Activated CD4-positive, alpha-beta memory T cell treated with anti-CD3 and anti-CD28 coated beads for 36 hours (primary cell): ENCODE data around the gene SPAG6. TPM values are rescaled to one million over a fixed set of nuclear protein-coding genes. Genes with fewer than 3 reads are reported as not detected.
"Not testable (repeated sequence)": the region's sequence is repeated elsewhere in the genome, so short reads cannot be mapped to it uniquely, and the experiment has no call there.

Source experiments
- CTCF ChIA-PET: fragments of 350-600 bp; sonication (Branson Sonifier 250); formaldehyde crosslinking; loops from one replicate; lab custom pipeline; 2021; ENCODE audit warnings: antibody characterized with exemption, inconsistent platforms; lab: Charles Lee
- POLR2A ChIA-PET: fragments of 350-600 bp; sonication (Branson Sonifier 250); formaldehyde crosslinking; loops from one replicate; lab custom pipeline; 2021; ENCODE audit warnings: antibody characterized with exemption; lab: Charles Lee
- DNase-seq: peaks from one replicate; pipeline ENCODE4 v3.0.0-alpha.2; 2020
- H3K27ac Mint-ChIP-seq: one replicate; pipeline ENCODE4 v1.8.0; 2021; ENCODE audit warnings: mixed read lengths
- H3K27me3 Mint-ChIP-seq: one replicate; pipeline ENCODE4 v1.8.0; 2021; ENCODE audit warnings: mixed read lengths
- H3K36me3 Mint-ChIP-seq: one replicate; pipeline ENCODE4 v1.8.0; 2021; ENCODE audit warnings: mixed read lengths
- H3K4me1 Mint-ChIP-seq: one replicate; pipeline ENCODE4 v1.8.0; 2021; ENCODE audit warnings: low read depth, mixed read lengths
- H3K4me3 Mint-ChIP-seq: one replicate; pipeline ENCODE4 v1.8.0; 2021; ENCODE audit warnings: mild to moderate bottlenecking, mixed read lengths
- H3K9me3 Mint-ChIP-seq: one replicate; pipeline ENCODE4 v1.8.0; 2021; ENCODE audit warnings: mixed read lengths
- intact Hi-C: fragments of 100-400 bp; cut with micrococcal nuclease; formaldehyde crosslinking; loops from one replicate; pipeline ENCODE4 v1.15.1; 2023
- total RNA-seq, 2 experiments: library from RNA; stranded (reverse); gene quantifications; one replicate each; pipeline ENCODE4 v1.2.3, GENCODE V29; 2021

Gene SPAG6
- under 1 TPM in 1 of 2 experiments, not detected in 1; 0.24 TPM for total RNA-seq

- Mint-ChIP-seq H3K4me3 (peak within 1 kb of the TSS; percentile 56), H3K27ac (no peak within 1 kb of the TSS), H3K9me3 (no peaks in the 10 kb centered on the region), H3K27me3 (peaks cover 50% of the 10 kb centered on the region), H3K36me3 (peaks cover 3% of the 10 kb centered on the region), H3K4me1 (peaks cover 16% of the 10 kb centered on the region)
- intact Hi-C loops: no loop called here
- DNase-seq: peak; percentile 75
- POLR2A ChIA-PET: interaction anchor here (1.2 kb wide), 1 partner anchor 342 kb away, joined by 3 read pairs; the partner anchor contains the start of gene DNAJC1
- CTCF ChIA-PET: interaction anchor here (0.7 kb wide), 1 partner anchor 757 kb away, joined by 3 read pairs; no protein-coding TSS in a partner anchor
Observed at GRCh38 chr10:22345301-22346095, at the start of gene SPAG6. Gene SPAG6 (plus strand): TSS chr10:22345496. CDS start chr10:22345612, 116 bp downstream.

GRCh38 chr10:22301193-22301592 lies 44.1 kb upstream of the SPAG6 start:
- Mint-ChIP-seq H3K9me3 (no peaks in the 10 kb centered on the region), H3K36me3 (no peaks in the 10 kb centered on the region), H3K27ac (no peak overlapping the region), H3K27me3 (peaks cover 2% of the 10 kb centered on the region), H3K4me1 (no peaks in the 10 kb centered on the region), H3K4me3 (no peak overlapping the region)
- CTCF ChIA-PET: no interaction called here
- POLR2A ChIA-PET: no interaction called here
- intact Hi-C loops: no loop called here
- DNase-seq: no peak

DNA sequence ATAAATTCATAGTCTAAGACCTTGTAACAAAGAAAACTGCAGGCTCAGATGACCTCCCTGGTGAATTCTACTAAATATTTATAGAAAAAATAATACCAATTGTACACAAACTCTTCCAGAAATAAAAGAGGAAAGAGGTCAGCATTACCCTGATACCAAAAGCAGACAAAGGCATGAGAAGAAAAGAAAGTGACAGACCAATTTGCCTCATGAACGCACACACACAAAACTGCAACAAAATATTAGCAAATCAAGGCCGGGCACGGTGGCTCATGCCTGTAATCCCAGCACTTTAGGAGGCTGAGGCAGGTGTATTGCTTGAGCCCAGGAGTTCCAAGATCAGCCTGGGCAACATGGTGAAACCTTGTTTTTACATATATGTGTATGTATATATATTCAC lies 41.8 kb upstream of the SPAG6 start:
- no peak for DNase-seq
- CTCF ChIA-PET: no interaction called here
- no peak overlapping the region for H3K27ac Mint-ChIP-seq
- H3K4me1 Mint-ChIP-seq: peaks cover 2% of the 10 kb centered on the region
- no peaks in the 10 kb centered on the region for H3K27me3 Mint-ChIP-seq
- intact Hi-C loops: no loop called here
- H3K4me3 Mint-ChIP-seq: no peak overlapping the region
- no peaks in the 10 kb centered on the region for H3K9me3 Mint-ChIP-seq
- POLR2A ChIA-PET: no interaction called here
- H3K36me3 Mint-ChIP-seq: no peaks in the 10 kb centered on the region

DNA sequence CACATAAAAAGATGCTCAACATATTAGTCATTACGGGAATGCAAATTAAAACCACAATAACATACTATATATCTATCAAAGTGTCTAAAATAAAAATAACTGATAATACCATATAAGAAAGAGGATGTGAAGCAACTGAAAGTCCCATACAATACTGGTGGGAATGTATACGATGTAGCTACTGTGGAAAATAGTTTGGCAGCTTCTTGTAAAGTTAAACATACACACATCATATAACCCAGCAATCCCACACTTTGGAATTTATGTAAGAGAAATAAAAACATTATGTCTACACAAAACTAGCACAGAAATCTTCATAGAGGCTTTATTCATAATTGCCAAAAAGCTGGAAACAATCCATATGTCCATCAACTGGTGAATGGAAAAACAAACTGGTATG lies 39.6 kb upstream of the SPAG6 start:
- H3K9me3 Mint-ChIP-seq: no peaks in the 10 kb centered on the region
- H3K4me1 Mint-ChIP-seq: peaks cover 8% of the 10 kb centered on the region
- no peaks in the 10 kb centered on the region for H3K36me3 Mint-ChIP-seq
- H3K4me3 Mint-ChIP-seq: no peak overlapping the region
- no peaks in the 10 kb centered on the region for H3K27me3 Mint-ChIP-seq
- ChIA-PET CTCF (no interaction called here), POLR2A (no interaction called here)
- no peak overlapping the region for H3K27ac Mint-ChIP-seq
- intact Hi-C loops: no loop called here
- DNase-seq: no peak

GRCh38 chr10:22308390-22308789 lies 36.9 kb upstream of the SPAG6 start:
- intact Hi-C loops: loop anchor here (1.0 to 2.0 kb wide), 4 partner anchors 58 to 322 kb away; no protein-coding TSS in a partner anchor
- CTCF ChIA-PET: interaction anchor here (0.6 to 1.9 kb wide), 4 partner anchors 15 to 56 kb away, joined by 3 to 4 read pairs (median 4); no protein-coding TSS in a partner anchor

GRCh38 chr10:22309180-22310000 lies 35.9 kb upstream of the SPAG6 start:
- ChIA-PET POLR2A (no interaction called here), CTCF (interaction anchor here (1.9 kb wide), 1 partner anchor 50 kb away, joined by 4 read pairs; no protein-coding TSS in a partner anchor)
- Mint-ChIP-seq H3K27ac (no peak overlapping the region), H3K36me3 (no peaks in the 10 kb centered on the region), H3K9me3 (no peaks in the 10 kb centered on the region), H3K4me1 (peaks cover 8% of the 10 kb centered on the region), H3K4me3 (no peak overlapping the region), H3K27me3 (no peaks in the 10 kb centered on the region)
- intact Hi-C loops: loop anchor here (2.0 kb wide), 2 partner anchors 57 to 69 kb away; no protein-coding TSS in a partner anchor
- no peak for DNase-seq

More at GRCh38 chr10:22308390-22308789, 36.9 kb upstream of the SPAG6 start:
- POLR2A ChIA-PET: interaction anchor here (0.7 to 1.1 kb wide), 4 partner anchors 8 to 305 kb away, joined by 3 to 4 read pairs (median 4); partner anchors contain the start of genes COMMD3 and DNAJC1
- no peaks in the 10 kb centered on the region for H3K27me3 Mint-ChIP-seq
- H3K4me1 Mint-ChIP-seq: peaks cover 8% of the 10 kb centered on the region
- H3K4me3 Mint-ChIP-seq: no peak overlapping the region
- no peaks in the 10 kb centered on the region for H3K36me3 Mint-ChIP-seq
- no peak overlapping the region for H3K27ac Mint-ChIP-seq
- peak; percentile 53 for DNase-seq
- no peaks in the 10 kb centered on the region for H3K9me3 Mint-ChIP-seq

DNA sequence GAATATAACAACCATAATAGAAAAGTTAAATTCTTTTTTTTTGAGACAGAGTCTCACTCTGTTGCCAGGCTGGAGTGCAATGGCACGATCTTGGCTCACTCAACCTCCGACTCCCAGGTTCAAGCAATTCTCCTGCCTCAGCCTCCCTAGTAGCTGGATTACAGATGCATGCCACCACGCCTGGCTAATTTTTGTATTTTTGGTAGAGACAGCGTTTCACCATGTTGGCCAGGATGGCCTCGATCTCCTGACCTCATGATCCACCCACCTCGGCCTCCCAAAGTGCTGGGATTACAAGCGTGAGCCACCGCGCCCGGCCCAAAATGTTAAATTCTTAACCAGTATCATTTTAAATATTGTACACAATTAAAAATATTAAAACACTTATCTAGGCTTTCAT lies 35.3 kb upstream of the SPAG6 start:
- H3K27me3 Mint-ChIP-seq, H3K27ac Mint-ChIP-seq, POLR2A ChIA-PET, H3K36me3 Mint-ChIP-seq, CTCF ChIA-PET, intact Hi-C loops, DNase-seq, H3K9me3 Mint-ChIP-seq, H3K4me3 Mint-ChIP-seq: not testable (repeated sequence)
- H3K4me1 Mint-ChIP-seq: peaks cover 12% of the 10 kb centered on the region

- Mint-ChIP-seq H3K27ac (no peak overlapping the region), H3K27me3 (peaks cover 1% of the 10 kb centered on the region), H3K9me3 (no peaks in the 10 kb centered on the region), H3K4me3 (no peak overlapping the region), H3K36me3 (peaks cover 2% of the 10 kb centered on the region), H3K4me1 (peaks cover 19% of the 10 kb centered on the region)
- ChIA-PET CTCF (no interaction called here), POLR2A (no interaction called here)
- intact Hi-C loops: no loop called here
- no peak for DNase-seq
Observed at GRCh38 chr10:22310928-22311327, 34.4 kb upstream of the SPAG6 start.

DNA sequence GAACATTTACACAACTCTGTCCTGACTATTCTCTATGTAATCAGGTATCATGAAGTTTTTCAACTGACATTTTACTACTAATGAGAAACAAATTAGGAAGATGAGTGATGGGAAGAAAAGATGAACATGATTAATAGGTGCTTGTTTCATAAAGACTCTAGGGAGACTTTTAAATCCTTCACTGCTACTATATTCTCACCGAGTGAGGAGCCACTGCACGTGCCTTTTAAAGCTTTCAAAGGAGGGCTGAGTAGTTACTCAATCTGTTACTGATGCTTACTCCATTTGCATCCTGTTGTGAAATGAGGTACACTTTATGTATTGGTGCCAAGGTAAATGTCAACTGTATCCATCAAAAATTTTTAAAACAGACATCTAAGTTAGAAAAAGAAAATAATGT lies 30.4 kb upstream of the SPAG6 start:
- CTCF ChIA-PET: no interaction called here
- POLR2A ChIA-PET: interaction anchor here (0.6 to 2.7 kb wide), 2 partner anchors 100 to 312 kb away, joined by 3 to 12 read pairs; partner anchors contain the start of gene DNAJC1
- no peak for DNase-seq
- Mint-ChIP-seq H3K27me3 (peaks cover 1% of the 10 kb centered on the region), H3K4me3 (peak overlapping the region; percentile 92), H3K36me3 (peaks cover 5% of the 10 kb centered on the region), H3K9me3 (no peaks in the 10 kb centered on the region), H3K27ac (no peak overlapping the region), H3K4me1 (peaks cover 33% of the 10 kb centered on the region)
- intact Hi-C loops: loop anchor here (2.0 to 5.0 kb wide), 5 partner anchors 26 to 782 kb away; partner anchors contain the start of gene MSRB2

DNA sequence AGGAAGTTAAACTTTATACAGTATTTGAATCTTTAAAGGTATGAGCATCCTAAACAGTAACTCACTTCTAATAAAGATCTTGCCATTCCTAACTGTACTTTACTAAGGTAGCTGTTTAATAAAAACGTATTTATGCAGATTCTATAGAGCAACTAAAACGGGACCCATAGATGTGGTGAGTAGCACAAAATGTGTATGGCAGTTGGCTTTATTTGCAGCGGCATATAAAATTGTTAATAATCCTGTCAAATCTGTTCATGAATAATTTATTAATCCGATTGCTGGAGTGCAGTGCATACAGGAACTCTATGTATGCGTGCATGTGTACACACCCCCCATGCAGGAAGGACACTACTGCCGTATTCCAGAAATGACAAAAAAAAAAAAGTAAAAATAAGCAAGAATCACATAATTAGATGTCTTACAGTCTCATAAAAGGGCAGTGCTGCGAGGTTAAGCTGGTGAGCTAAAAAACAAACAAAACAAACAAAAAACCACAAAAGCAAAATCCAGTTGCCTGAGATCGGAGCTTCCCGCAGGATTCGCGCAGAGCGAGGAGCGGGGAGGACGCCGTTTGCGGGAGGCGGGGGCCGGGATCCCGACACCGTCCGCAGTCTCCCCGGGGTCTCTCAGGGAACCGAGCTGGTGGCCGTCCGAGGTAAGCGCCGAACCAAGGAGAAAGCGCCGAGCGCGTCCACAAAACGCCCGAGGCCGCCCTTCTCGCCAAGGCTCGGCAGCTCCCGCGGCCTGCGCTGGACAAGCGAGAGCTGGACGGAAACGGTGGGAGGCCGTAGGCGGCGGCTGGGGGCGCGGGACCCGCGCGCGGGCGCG lies 29.6 kb upstream of the SPAG6 start:
- Mint-ChIP-seq H3K4me3 (peak overlapping the region; percentile 92), H3K27me3 (peaks cover 4% of the 10 kb centered on the region), H3K36me3 (peaks cover 8% of the 10 kb centered on the region), H3K27ac (peak overlapping the region; percentile 92), H3K9me3 (no peaks in the 10 kb centered on the region), H3K4me1 (peaks cover 37% of the 10 kb centered on the region)
- ChIA-PET POLR2A (interaction anchor here (1.0 to 2.7 kb wide), 12 partner anchors 9 to 790 kb away, joined by 3 to 13 read pairs (median 6); partner anchors contain the start of genes DNAJC1 and SKIDA1), CTCF (interaction anchor here (0.7 to 1.8 kb wide), 7 partner anchors 24 to 258 kb away, joined by 3 to 7 read pairs (median 4); no protein-coding TSS in a partner anchor)
- intact Hi-C loops: loop anchor here (1.0 to 5.0 kb wide), 10 partner anchors 10 to 783 kb away; partner anchors contain the start of gene MSRB2
- DNase-seq: no peak
